Embryonic facial prominence (tissue), 1 donor: ENCODE measurements around the gene MAN2A2.
"Not testable (repeated sequence)": the region's sequence is repeated elsewhere in the genome, so short reads cannot be mapped to it uniquely, and the experiment has no call there.

Source experiments
- DNase-seq: peaks from one replicate; pipeline ENCODE4 v3.0.0-alpha.2; 2016; ENCODE audit errors: extremely low spot score

Gene MAN2A2

DNA sequence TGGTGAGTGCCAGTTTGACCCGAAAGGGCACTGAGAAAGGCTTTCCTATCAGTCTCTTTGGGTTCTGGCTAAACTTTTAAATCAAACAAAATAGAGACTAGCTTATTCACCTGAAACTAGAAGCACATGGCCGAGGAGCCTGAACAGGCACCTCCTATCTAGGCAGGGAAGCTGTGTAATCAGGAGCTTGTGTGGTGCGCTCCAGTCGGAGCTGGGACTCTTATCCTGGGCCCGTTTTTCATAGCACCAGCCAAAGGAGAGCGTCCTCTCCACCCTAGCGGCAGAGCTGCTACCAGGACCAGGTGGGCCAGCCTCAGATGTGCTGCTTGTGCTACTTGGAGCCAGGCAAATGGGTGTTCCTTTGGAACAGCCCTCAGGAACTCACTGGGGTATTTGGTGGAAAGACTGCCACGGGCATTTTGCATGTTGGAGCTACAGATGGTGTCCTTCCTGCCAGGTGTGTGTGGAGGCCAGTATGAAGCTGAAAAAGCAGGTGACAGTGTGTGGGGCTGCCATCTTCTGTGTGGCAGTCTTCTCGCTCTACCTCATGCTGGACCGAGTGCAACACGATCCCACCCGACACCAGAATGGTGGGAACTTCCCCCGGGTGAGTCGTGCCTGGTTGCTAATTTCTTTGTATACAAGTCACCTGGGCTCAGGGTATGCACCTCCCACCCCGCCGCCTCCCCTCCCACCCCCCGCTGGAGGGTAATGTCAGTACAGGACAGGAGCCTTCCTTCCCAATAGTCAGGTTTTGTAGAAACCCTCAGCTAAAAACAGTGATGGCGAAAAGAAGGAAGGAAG is 833 bp downstream of the MAN2A2 start:
- DNase-seq, result no peak

DNA sequence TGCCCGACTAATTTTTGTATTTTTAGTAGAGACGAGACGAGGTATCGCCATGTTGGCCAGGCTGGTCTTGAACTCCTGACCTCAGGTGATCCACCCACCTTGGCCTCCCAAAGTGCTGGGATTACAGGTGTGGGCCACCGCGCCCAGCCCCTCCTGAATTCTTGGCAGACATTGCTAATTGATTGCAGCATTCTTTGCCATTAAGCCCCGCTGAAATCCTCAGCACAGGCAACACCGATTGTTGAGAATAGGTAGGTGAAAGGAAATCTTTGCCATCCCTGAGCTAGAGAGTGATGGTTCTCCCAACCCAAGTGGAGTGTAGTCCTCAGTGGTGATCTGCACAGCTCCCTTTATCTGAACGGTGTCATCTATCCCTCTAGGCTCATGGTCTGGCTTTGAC is 1.6 kb downstream of the MAN2A2 start:
- no peak for DNase-seq

DNA sequence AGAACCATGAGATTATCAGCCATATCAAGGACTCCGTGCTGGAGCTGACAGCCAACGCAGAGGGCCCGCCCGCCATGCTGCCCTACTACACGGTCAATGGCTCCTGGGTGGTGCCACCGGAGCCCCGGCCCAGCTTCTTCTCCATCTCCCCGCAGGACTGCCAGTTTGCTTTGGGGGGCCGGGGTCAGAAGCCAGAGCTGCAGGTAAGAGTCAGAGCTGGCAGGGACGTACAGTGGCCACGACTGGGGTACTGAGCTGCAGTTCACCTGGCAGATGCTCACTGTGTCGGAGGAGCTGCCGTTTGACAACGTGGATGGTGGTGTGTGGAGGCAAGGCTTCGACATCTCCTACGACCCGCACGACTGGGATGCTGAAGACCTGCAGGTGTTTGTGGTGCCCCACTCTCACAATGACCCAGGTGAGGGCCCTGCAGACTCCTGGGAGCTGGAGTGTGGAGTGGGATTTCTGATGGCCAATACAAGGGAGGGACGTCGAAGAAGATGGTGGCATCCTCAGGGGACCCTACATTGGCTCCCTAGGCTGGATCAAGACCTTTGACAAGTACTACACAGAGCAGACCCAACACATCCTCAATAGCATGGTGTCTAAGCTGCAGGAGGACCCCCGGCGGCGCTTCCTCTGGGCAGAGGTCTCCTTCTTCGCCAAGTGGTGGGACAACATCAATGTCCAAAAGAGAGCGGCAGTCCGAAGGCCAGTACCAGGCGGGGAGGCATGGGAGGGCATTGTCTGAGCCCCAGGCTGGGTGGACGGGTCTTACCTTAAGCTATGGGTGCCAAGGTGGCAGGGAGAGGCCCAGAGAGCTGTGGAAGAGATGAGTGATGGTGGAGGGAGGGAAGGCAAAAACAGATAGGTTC is 2.4 kb downstream of the MAN2A2 start:
- no peak for DNase-seq

DNA sequence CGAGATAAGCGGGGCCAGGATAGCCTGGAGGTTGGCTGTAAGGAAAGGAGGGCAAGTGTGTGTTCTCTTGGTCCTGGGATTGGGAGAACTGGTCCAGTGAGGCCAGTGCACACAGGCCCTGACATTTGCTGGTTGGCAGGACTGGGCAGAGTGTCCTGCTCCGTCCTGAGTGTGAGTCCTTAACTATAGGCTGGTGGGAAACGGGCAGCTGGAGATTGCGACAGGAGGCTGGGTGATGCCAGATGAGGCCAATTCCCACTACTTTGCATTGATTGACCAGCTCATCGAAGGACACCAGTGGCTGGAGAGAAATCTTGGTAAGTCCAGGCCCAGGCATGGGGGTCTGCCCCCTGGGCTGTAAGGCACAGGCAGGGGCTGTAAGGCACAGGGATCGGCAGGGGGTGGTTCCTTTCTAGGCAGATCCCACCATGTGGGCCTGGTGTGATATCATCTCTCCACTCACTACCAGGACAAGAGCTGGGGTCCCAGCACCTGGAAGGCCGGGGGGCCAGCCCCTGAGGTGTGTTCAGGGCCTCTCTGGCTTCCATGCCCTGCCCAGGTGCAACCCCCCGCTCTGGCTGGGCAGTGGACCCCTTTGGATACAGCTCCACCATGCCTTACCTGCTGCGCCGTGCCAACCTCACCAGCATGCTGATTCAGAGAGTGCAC is 3.2 kb downstream of the MAN2A2 start:
- no peak for DNase-seq

DNA sequence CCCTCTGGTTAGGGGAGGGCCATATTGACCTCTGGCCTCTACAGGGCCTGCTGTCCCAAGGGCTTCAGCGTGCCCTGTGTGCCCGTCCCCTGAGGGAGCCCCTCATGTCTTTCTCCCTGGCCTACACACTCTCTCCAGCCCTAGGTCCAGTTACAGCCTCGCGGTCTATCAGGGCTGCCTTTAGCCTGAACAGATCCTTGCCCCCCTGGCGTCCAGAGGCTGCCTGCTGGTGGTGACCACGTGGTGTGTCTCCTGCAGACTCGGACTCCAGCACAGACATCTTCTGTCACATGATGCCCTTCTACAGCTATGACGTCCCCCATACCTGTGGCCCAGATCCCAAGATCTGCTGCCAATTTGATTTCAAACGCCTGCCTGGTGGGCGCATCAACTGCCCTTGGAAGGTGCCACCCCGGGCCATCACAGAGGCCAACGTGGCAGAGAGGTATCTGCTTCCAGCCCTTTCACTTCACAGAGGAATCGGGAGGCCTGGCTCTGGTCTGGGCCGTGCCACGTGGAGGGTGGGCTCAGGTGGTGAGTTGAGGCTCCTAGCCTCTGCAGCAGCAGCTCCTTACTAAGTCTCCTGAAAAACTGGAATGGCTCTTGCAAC is 4.1 kb downstream of the MAN2A2 start:
- no peak for DNase-seq

DNA sequence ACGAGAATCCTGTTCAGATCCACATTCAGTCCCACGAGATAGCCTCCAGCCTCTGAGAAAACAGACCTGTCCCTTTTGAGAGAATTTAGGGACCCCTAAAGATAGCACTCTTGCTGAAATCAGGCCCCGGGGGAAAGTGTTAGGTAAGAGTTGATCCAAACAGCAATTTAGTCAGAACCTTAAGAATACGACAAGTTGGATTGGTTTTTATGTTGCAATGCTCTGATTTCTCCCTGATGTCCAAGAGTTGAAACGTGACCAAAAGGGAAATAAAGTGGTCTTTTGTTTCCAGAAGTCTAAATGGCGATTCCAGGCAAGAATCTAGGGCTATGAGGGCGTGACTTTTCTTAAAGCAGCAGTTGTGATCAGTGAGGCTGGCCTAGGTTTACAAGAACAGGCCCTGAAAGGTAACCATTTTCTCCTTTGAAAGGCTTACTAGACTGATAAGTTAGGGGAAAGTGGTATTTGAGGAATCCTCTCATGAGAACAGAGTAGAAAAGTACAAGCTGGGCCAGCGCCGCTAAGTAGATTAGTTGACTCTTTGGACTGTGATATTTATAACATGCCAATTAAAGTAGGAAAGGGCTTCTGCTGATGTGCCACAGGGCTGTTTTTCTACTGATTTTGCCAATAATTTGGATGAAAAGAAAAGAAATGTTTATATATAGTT is 4.9 kb downstream of the MAN2A2 start:
- no peak for DNase-seq

DNA sequence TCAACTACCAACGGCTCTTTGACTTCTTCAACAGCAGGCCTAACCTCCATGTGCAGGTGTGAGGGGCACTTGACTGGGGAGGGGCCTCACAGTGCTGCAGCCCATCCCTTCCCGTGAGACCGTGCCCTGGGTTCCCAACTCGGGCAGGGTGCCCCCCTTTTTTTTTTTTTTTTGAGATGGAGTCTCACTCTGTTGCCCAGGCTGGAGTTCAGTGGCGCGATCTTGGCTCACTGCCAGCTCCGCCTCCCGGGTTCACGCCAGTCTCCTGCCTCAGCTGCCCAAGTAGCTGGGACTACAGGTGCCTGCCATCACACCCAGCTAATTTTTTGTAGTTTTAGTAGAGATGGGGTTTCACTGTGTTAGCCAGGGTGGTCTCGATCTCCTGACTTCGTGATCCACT is 6.3 kb downstream of the MAN2A2 start:
- DNase-seq, result not testable (repeated sequence)

DNA sequence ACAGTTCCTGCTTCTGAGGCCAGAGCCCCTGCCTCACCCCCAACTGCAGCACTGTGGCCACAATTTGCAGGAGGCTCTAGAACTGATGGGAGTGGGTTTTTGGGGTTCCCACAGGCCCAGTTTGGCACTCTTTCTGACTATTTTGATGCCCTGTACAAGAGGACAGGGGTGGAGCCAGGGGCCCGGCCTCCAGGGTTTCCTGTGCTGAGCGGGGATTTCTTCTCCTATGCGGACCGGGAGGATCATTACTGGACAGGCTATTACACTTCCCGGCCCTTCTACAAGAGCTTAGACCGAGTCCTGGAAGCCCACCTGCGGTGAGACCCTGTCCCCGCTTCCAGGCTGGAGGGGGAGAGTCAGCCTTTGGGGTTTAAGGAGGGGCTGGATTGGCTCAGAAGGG is 6.9 kb downstream of the MAN2A2 start:
- no peak for DNase-seq

DNA sequence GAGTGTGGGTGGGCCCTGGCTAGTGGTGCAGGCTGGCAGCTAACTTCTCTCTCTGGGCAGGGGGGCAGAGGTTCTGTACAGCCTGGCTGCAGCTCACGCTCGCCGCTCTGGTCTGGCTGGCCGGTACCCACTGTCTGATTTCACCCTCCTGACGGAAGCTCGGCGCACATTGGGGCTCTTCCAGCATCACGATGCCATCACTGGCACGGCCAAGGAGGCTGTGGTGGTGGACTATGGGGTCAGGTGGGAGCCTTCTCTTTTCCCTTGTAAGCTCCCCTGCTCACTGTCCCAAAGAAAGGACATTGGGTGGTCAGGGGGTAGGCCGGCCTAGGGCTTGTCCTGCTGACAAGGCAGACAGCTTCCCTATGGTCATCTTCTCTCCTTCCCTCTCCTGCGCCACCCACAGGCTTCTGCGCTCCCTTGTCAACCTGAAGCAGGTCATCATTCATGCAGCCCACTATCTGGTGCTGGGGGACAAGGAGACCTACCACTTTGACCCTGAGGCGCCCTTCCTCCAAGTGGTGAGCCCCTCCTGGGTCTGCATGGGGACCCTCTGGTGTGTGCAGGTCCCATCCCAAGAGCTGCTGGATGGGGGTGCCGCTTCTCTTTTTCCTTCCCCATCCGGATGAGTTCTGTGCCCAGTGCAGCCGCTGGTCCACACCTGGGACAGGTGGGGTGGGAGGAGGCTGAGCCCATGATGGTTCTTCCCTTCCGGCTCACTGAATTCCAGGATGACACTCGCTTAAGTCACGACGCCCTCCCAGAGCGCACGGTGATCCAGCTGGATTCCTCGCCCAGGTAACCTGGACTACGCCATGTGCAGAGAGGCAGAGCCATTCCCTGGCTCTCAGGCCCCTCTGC is 7.6 kb downstream of the MAN2A2 start:
- DNase-seq, result no peak

DNA sequence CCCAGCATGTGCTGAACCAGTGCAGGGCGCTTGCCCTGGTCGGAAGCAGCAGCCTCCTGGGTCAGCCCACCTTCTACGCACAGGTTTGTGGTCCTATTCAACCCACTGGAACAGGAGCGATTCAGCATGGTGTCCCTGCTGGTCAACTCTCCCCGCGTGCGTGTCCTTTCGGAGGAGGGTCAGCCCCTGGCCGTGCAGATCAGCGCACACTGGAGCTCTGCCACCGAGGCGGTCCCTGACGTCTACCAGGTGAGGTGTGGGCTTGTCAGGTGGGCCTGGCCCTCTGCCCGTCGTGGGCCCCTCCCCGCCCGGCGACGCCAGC is 8.2 kb downstream of the MAN2A2 start:
- no peak for DNase-seq

DNA sequence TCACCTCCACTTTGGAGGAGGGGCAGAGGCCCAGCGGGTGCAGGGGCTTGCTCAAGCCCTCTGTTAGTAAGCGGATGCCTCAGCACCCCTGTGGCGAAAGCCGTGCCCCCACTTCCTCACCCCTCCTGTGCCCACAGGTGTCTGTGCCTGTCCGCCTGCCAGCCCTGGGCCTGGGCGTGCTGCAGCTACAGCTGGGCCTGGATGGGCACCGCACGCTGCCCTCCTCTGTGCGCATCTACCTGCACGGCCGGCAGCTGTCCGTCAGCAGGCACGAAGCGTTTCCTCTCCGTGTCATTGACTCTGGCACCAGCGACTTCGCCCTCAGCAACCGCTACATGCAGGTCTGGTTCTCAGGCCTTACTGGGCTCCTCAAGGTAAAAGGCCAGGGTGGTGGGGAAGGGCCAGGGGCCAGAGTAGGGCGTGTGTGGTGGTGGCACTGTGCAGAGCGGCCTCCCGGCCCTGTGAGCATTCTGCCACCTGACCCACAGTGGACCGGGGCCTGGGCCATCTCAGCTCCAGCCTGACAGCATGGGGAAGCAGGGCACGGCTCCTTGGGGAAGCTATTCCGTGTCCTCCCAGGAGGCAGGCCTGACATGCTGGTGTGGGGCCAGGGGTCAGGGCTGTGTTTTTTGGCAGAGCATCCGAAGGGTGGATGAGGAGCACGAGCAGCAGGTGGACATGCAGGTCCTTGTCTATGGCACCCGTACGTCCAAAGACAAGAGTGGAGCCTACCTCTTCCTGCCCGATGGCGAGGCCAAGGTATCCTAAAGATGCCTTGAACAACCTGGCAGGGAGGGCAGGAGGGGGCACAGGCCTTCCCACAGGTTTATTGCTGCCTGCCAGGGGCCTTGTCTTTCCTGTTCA is 9.0 kb downstream of the MAN2A2 start:
- no peak for DNase-seq

DNA sequence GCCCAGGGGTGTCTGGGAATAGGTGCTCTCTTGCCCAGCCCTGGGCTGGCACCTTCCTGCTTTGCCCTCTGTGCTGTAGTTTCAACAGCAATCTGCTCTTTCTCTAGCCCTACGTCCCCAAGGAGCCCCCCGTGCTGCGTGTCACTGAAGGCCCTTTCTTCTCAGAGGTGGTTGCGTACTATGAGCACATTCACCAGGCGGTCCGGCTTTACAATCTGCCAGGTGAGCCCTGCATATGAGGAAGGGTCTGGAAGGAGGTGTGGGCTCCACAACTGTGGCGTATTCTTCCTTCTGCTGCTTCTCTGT is 9.6 kb downstream of the MAN2A2 start:
- no peak for DNase-seq

DNA sequence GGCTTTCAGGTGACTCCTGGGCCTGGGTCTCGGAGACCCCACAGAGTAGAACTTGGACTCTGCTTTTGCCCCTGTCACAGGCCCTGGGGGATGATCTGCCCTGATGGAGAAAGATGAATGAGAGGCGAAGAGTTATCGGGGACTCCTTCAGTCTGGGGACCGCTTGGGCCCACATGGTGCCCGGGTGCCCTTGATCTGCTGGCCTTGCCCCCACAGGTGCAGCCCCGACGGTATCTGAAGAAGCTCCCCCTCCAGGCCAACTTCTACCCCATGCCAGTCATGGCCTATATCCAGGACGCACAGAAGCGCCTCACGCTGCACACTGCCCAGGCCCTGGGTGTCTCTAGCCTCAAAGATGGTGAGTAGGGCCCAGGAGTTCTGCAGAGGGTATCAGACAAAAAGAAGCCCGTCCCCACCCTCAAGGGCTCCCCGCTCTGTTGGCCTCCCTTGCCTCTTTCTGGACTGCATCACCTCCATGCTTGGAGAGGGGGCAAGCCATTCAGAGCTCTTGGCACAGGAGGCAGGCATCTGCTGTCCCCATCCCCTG is 10.4 kb downstream of the MAN2A2 start:
- DNase-seq, result no peak

DNA sequence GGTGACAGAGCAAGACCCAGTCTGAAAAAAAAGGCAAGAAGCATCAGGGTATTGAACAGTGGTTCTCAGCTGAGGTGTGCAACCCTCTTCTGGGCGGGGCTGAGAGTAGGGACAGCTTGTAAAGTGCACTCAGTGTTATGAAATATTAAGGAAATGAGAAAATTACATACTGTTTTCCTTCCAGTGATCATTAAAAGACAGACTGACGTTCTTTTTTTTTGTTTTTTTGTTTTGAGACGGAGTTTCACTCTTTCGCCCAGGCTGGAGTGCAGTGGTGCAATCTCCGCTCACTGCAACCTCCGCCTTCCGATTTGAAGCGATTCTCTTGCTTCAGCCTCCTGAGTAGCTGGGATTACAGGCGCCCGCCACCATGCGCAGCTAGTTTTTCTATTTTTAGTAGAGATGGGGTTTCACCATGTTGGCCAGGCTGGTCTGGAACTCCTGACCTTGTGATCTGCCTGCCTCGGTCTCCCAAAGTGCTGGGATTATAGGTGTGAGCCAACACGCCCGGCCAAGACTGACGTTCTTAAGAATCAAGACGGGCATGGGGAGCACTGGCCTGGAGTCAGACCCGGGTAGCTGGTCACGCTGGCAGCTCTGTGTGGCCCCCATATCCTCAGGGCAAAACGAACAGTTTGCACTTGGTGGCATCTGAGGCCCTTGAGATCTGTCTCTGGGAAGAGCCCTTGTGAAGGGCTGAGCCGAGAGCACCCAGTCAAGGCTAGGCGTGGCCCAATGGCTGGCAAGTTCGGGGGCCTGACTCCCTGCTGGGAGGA is 11.4 kb downstream of the MAN2A2 start:
- DNase-seq, result no peak

DNA sequence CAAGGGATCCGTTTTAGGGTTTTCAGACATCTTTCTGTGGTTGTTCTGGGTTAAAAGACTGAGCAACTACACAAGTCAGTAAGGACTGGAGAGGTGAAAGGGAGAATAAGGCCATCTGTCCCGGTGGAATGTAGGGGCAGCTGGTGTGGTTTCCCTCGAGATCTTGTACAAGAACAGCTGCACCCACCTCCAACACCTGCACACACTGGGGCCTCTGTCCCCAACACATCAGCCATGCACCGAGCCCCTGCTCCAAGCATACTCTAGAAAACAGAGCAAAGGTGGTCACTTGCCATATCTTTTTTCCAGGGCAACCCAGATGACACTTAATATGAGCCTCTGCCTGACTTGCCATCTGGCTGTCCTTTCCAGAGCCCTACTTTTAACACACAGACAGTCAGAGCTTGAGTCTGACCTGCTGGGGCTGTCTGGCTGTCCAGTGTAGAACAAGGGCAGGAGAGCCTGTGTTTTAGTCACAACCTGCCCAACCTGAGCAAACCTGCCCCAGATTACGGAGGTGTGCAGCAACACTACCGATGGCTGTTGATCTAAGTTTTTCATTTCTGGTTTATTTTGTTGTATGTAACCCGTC is 12.2 kb downstream of the MAN2A2 start:
- no peak for DNase-seq

DNA sequence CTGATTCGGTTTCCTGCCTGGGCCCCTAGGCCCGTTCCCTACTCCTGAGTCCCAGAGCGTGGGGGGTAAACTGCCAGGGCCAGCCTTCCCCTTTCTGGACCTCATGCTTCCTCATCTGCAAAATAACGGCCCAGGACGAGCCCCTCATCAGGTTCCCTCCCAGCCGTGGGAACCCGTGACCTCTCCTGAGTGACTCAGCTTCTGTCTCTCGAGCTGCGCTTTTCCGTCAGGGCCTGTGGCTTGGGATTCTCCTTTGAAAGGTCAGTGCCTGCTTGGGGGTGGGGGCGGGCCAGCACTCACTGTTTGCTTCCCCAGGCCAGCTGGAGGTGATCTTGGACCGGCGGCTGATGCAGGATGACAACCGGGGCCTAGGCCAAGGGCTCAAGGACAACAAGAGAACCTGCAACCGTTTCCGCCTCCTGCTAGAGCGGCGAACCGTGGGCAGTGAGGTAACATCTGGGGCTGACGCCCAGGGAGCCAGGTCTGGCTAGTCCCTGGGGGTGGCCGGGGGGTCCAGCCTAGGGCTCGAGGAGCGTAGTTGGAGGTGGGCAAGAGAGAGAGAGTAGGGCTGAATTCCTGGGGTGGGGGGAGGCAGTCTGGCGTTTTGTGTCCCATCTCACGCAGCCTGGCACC is 12.8 kb downstream of the MAN2A2 start:
- DNase-seq, result no peak

DNA sequence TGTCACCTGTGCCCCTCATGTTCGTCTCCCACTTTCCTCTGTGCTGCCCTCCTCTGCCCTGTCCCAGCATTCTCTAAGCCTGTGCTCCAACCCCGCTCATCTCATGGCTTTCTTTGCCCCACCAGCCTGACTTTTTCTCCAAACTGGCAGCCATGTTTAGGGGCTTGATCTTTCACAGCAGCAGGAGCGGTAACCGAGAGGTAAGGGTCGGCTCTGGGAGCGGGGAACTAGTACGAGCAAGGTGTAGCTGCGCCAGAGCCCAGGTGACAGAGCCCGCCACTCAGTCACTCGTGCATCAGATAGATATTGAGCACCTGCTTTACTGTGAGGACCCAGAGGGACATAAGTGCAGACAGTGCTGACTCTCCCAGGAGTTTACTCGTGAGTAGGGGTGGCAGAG is 13.4 kb downstream of the MAN2A2 start:
- DNase-seq, result no peak

DNA sequence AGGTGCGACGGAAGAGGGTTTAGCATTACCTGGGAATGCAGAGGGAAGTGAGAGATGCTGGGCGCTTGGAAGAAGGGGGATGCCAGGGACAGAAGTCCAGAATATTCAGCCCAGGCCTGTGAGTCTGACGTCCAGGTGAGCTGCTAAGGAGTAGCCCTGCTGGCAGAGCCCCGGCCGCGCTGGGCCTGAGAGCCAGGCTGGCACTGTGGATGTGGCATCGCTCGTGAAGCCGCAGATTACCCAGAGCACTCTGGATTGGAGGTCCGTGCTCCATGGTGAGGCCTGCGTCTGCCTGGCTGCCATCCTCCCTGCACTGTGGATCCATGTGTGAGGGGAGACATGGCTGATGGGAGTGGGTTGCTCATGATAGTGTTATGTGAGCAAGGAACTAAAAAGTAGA is 14.5 kb downstream of the MAN2A2 start:
- no peak for DNase-seq
